ENCODE results near the gene ARAP2.

Gene ARAP2

GRCh38 chr4:36163198-36163597, 81.1 kb downstream of the ARAP2 start:
- Histone ChIP-seq H3F3A (ENCODE audit: insufficient read depth) (no peaks in the 10 kb centered on the region), H3K4me2 (ENCODE audit: low read depth, low read length, poor library complexity, severe bottlenecking) (no peak overlapping the region), H4K20me1 (ENCODE audit: low read depth, low read length) (no peaks in the 10 kb centered on the region), H3K9ac (ENCODE audit: low read length) (no peak overlapping the region), H3K9me3 (ENCODE audit: insufficient read depth, low read length) (no peaks in the 10 kb centered on the region), H3K27ac (ENCODE audit: low read depth, low read length) (no peak overlapping the region), H2AFZ (ENCODE audit: low read depth, low read length, severe bottlenecking) (no peak overlapping the region), H3K36me3 (ENCODE audit: low read length) (0 out of 2 replicates have a peak, but pooled peaks cover 5% of the 10 kb centered on the region), H3K79me2 (ENCODE audit: insufficient read depth, low read length) (no peaks in the 10 kb centered on the region), H3K9me2 (replicated peaks; ENCODE audit: insufficient read depth, low read length) (no peaks in the 10 kb centered on the region), H3K27me3 (ENCODE audit: low read length) (no peaks in the 10 kb centered on the region), H3K4me3 (ENCODE audit: insufficient read depth, low read length, poor library complexity, severe bottlenecking) (no peak overlapping the region)
- TF ChIP-seq CTCF (IDR thresholded peaks at IDR 0.05; ENCODE audit: insufficient read depth, low read length, poor library complexity, severe bottlenecking) (no peak), EZH2phosphoT487 (conservative IDR thresholded peaks at IDR 0.05; ENCODE audit: low read length) (no peak)

- no peak overlapping the region for H2AFZ ChIP-seq (ENCODE audit: low read depth, low read length, severe bottlenecking)
- H3K9ac ChIP-seq (ENCODE audit: low read length) = no peak overlapping the region
- H3F3A ChIP-seq (ENCODE audit: insufficient read depth) = no peaks in the 10 kb centered on the region
- TF ChIP-seq CTCF (IDR thresholded peaks at IDR 0.05; ENCODE audit: insufficient read depth, low read length, poor library complexity, severe bottlenecking) (no peak), EZH2phosphoT487 (conservative IDR thresholded peaks at IDR 0.05; ENCODE audit: low read length) (no peak)
- no peak overlapping the region for H3K4me2 ChIP-seq (ENCODE audit: low read depth, low read length, poor library complexity, severe bottlenecking)
- no peaks in the 10 kb centered on the region for H3K9me2 ChIP-seq (replicated peaks; ENCODE audit: insufficient read depth, low read length)
- H3K27me3 ChIP-seq (ENCODE audit: low read length) = no peaks in the 10 kb centered on the region
- no peak overlapping the region for H3K27ac ChIP-seq (ENCODE audit: low read depth, low read length)
- H3K4me3 ChIP-seq (ENCODE audit: insufficient read depth, low read length, poor library complexity, severe bottlenecking) = no peak overlapping the region
- H3K9me3 ChIP-seq (ENCODE audit: insufficient read depth, low read length) = no peaks in the 10 kb centered on the region
- H3K36me3 ChIP-seq (ENCODE audit: low read length) = 0 out of 2 replicates have a peak, but pooled peaks cover 5% of the 10 kb centered on the region
- H4K20me1 ChIP-seq (ENCODE audit: low read depth, low read length) = no peaks in the 10 kb centered on the region
- no peaks in the 10 kb centered on the region for H3K79me2 ChIP-seq (ENCODE audit: insufficient read depth, low read length)
Observed at GRCh38 chr4:36159208-36159607, 85.1 kb downstream of the ARAP2 start.

- Histone ChIP-seq H4K20me1 (ENCODE audit: low read depth, low read length) (no peaks in the 10 kb centered on the region), H3K4me3 (ENCODE audit: insufficient read depth, low read length, poor library complexity, severe bottlenecking) (no peak overlapping the region), H3K9ac (ENCODE audit: low read length) (no peak overlapping the region), H3K36me3 (ENCODE audit: low read length) (no peaks in the 10 kb centered on the region), H3K27me3 (ENCODE audit: low read length) (no peaks in the 10 kb centered on the region), H3K79me2 (ENCODE audit: insufficient read depth, low read length) (no peaks in the 10 kb centered on the region), H3K9me2 (replicated peaks; ENCODE audit: insufficient read depth, low read length) (no peaks in the 10 kb centered on the region), H2AFZ (ENCODE audit: low read depth, low read length, severe bottlenecking) (no peak overlapping the region), H3K27ac (ENCODE audit: low read depth, low read length) (no peak overlapping the region), H3F3A (ENCODE audit: insufficient read depth) (no peaks in the 10 kb centered on the region), H3K4me2 (ENCODE audit: low read depth, low read length, poor library complexity, severe bottlenecking) (no peak overlapping the region), H3K9me3 (ENCODE audit: insufficient read depth, low read length) (no peaks in the 10 kb centered on the region)
- TF ChIP-seq EZH2phosphoT487 (conservative IDR thresholded peaks at IDR 0.05; ENCODE audit: low read length) (no peak), CTCF (IDR thresholded peaks at IDR 0.05; ENCODE audit: insufficient read depth, low read length, poor library complexity, severe bottlenecking) (no peak)
Observed at GRCh38 chr4:36152735-36153134, 91.6 kb downstream of the ARAP2 start.

Data from SU-DHL-6 (cell line).